Activated gamma-delta T cell (primary cell): ENCODE measurements around the gene LRFN3.
"Not testable (repeated sequence)": the region's sequence is repeated elsewhere in the genome, so short reads cannot be mapped to it uniquely, and the experiment has no call there.

Source experiments
- DNase-seq: peaks from one replicate; lab custom pipeline; 2025; lab: John Stamatoyannopoulos, UW

The LRFN3 gene

DNA sequence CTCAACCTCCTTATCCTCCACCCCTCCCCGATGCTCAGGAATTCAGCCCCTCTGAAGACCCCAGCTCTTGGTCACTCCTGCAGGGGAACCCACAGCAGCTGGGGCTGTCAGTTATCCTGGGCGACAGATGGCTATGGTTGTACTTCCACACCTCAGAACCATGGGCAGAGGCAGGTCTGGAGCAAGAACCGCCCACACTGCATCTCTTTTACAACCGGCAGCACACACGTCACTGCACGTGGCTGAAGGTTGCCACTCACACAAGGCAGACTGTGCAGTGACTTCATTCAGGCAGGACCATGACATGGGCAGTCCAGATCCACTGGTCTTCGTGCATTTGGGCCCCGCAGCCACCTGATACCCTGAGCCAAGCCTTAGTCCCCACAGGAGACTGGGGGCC, 37.3 kb downstream of the LRFN3 start:
- DNase-seq = no peak

DNA sequence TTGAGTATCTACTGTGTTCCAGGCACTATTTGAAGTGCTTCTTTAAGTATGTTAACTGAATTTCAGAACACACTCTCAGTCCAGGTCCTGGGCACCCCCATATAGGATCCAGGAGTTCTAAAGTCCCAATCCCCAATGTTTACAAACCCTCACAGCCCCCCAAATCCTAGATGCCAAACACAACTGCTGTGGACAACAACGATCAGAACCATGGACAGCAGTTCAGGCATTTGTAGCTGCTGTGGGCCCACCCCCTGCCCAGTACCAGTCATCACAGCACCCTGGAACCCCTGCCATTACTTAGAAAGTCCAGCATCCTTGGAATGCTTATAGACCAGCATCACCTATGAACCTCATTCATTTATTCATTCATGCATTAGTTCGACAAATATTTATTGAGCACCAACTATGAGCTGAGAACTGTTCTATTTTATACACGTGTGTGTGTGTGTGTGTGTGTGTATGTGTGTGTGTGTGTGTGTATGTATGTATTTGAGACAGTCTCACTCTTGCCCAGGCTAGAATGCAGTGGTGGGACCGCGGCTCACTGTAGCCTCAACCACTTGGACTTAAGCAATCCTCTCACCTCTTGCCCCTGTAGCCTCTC, 39.5 kb downstream of the LRFN3 start:
- DNase-seq = no peak

DNA sequence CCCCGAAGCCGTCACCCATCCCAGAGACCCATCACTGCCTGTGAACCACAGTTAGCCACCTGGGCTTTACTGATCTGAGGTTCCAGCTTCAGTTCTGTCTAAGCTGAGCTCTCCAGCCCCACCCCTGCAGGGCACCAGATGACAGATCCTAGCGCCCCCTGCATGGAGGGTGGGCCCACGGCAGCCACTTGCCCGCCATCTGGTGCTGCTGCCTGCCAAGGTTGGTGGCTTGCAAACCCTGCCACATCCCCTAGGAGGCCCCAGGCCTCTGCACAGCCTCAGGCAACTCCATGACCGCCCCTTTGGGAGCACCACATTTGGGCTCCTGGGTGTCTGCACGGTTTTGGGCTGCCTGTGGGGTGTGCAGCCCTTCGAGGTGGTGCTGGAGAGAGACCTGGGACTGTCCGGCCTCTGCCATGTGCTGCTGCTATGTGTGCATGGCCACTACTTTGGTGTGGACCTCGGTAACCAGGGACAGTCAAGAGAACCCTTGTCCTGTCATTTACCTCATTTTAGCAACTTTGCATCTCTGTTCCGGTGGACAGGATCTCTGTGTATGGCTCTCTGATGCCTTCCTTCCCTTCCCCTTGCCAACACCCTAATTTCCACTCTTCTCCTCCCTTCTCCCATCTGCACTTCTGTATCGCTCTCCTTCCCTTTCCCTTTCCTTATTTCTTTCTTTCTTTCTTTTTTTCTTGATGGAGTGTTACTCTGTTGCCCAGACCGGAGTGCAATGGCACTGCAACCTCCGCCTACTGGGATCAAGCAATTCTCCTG, 41.5 kb downstream of the LRFN3 start:
- DNase-seq = no peak

DNA sequence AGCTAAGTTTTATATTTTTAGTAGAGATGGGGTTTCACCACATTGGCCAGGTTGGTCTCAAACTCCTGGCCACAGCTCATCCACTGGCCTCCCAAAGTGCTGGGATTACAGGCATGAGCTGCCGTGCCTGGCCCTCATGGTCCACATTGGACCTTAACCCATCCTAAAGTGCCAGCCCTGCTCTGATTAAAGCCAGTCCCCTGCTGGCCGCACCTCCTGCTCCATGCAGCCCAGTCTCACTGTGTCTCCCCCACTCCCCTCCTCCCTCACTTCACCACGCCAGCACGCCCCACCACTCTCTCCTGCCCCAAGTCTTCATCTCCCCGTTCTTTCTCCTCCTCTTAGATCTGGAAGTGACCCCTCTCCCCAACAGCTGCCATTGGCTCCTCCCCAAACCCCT, 42.1 kb downstream of the LRFN3 start:
- no peak for DNase-seq

DNA sequence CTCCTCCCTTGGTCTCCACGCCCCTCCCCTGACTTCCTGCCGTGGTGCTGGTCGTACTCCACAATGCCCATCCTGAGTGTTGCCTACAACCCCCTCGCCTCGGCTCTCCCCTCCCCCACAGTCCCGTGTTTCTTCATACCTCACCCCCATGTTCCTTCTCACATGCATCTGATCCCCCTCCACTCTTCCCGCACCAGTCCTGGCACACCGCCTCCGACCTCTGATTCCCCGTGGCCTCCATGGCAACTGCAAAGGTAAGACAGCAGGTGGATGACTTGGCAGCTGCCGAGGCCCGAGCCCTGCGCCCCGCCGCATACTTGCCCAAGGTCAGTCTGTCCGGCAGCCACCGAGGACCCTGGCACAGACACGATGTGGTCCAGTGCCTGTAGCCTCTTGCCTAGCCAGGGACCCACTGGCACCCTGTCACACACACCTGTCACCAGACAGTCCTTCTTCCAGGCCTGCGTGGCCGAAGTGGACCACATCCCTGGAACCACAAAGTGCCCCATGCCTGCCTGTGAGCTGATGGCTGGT, 42.7 kb downstream of the LRFN3 start:
- DNase-seq = no peak

DNA sequence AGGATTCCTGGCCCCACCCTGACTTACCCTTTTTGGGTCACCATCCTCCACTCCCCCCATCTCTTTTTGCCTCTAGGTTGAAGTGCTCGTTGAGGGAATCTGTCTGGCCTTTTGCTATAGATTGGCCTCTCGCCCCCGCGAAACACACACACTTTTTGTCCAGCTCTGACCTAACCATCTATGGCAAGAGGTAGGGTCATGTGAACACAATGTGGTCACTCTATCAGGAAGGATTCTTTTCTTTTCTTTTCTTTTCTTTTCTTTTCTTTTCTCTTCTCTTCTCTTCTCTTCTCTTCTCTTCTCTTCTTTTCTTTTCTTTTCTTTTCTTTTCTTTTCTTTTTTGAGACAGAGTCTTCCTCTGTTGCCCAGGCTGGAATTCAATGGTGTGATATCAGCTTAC, 44.8 kb downstream of the LRFN3 start:
- DNase-seq = not testable (repeated sequence)

DNA sequence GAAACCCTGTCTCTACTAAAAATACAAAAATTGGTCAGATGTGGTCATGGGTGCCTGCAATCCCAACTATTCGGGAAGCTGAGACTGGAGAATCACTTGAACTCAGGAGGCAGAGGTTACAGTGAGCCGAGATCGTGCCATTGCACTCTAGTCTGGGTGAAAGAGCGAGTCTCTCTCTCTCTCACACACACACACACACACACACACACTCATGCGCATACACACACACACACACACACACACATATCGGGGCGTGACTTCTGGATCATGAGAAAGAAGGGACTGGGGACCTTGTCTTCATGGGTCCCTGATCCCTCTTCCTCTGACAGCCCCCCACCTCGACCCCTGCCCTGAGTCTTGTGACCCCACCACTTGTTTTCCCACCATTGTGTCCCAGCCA, 47.0 kb downstream of the LRFN3 start:
- DNase-seq = no peak

DNA sequence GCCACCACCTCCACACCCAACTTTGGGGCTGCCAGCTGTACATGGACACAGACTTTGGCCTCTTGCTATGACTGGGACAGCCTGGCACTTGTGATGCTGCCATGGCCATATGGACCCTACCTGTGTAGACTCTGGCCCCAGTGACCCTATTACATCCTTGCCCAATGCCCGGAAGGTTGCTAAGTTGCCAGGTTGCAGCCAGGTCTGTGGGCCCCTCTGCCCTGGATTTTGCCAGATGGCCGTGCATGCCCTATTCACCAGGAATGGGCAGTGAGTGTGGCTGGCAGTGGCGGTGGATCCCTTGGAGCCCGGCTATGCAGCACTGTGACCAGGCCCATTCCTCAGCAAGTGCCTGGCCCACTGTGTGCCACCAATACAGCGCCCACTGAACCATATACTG, 49.9 kb downstream of the LRFN3 start:
- no peak for DNase-seq

DNA sequence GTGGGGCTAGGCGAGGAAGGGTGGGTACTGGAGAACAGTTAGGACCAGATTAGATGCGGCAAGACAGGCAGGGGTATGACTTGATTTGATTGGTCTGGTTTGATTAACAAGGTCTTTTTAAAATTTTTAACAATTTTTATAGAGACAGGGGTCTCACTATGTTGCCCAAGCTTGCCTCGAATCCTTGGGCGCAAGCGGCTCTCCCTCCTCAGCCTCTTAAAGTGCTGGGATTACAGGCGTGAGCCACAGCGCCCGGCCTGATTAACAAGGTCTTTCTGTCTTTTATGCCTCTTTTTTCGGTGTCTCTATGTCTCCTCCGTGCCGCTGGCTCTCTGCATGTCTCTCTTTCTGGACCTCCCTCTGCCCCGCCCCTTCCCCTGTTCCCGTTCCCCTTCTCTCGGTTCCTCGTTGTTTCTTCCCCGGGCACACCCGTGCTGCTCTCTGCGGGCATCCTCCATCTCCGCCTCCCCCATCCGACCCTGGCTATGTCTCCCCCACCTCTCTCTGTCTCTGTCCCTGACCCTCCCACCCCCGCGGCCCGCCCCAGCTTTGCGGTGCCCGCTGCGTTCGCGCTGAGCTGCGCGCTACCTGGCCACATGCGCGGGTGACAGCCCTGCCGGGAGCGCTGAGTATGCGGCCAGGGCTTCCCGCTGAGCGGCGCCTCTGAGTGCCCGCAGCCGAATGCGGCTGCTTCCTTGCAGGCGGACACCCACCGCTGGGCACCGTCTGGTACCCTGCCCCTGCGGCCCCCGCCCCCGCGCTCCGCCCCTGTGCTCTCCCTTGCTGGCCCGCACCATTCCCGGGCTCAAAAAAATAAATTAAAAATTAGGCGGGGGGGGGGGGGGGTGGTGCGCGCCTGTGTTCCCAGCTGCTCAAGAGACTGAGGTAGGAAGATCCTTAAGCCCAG, 50.7 kb downstream of the LRFN3 start:
- no peak for DNase-seq

DNA sequence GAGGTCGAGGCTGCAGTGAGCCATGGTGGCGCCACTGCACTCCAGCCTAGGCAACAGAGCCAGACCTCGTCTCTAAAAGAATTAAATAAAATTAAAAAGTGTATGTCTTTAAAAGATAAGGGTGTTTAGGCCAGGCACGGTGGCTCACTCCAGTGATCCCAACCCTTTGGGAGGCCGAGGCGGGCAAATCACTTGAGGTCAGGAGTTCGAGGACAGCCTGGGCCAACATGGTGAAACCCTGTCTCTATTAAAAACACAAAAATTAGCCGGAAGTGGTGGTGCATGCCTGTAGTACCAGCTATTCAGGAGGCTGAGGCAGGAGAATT, 51.4 kb downstream of the LRFN3 start:
- DNase-seq = no peak

DNA sequence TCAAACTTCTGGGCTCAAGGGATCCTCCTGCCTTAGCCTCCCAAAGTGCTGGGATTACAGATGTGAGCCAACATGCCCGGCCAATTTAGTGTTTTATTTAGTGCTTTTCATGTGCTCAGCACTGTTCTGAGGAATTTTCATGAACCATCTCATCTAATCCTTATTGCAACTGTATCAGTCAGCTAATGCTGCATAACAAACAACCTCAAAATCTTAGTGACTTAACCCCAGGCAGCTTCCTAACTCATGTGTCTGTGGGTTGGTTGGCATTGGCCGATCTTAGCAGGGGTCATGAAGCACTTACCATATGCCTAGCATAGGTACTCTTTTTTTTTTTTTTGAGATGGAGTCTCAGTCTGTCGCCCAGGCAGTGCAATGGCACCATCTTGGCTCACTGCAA, 52.6 kb downstream of the LRFN3 start:
- DNase-seq = no peak

DNA sequence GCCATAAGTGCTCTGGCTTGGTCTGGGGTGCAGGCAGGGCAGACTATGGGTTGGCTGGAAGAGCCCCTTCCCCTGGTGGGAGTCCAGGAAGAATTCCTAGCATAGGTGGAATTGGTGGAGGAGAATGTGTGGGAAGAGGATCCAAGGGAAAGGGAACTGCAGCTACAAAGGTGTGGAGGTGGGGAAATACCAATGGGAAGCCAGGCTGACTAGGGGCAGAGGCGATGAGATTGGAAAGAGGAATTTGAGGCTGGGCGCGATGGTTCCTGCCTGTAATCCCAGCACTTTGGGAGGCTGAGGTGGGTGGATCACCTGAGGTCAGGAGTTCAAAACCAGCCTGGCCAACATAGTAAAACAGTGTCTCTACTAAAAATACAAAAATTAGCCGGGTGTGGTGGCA, 54.0 kb downstream of the LRFN3 start:
- no peak for DNase-seq

DNA sequence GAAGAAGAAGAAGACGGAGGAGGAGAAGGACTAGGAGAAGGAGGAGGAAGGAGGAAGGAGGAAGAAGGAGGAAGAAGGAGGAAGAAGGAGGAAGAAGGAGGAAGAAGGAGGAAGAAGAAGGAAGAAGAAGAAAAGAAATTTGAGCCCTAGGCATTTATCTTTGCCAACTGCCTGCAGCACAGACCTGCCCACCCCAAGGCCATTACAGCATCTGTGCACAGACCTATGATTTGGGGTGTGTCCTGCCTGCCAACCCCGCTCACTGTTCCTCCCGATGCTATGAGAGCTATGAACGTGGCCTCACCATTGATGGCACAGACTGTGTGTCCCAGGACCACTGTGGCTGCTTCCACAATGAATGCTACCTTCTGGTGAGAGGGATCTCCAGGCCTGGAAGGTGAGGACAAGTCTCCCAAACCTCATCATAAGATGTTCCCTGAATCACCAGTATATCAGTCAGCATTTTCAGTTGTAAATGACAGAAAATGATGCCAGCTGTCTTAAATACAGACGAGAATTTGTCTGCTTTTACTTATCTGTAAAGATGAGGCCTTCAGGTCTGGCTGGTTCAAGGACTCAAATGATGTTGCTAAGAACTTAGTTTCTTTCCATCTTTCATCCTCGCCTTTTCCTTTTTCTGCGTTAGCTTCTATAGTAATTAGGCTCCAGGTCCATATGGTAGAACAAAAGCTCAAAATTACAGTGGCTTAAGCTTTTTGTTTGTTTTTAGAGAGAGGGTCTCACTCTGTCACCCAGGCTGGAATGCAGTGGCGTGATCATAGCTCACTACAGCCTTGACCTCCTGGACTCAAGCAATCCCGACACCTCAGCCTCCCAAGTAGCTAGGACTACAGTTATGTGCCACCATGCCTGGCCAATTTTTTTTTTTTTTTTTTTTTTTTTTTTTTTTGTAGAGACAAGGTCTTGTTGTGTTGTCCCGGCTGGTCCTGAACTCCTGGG, 54.9 kb downstream of the LRFN3 start:
- no peak for DNase-seq

DNA sequence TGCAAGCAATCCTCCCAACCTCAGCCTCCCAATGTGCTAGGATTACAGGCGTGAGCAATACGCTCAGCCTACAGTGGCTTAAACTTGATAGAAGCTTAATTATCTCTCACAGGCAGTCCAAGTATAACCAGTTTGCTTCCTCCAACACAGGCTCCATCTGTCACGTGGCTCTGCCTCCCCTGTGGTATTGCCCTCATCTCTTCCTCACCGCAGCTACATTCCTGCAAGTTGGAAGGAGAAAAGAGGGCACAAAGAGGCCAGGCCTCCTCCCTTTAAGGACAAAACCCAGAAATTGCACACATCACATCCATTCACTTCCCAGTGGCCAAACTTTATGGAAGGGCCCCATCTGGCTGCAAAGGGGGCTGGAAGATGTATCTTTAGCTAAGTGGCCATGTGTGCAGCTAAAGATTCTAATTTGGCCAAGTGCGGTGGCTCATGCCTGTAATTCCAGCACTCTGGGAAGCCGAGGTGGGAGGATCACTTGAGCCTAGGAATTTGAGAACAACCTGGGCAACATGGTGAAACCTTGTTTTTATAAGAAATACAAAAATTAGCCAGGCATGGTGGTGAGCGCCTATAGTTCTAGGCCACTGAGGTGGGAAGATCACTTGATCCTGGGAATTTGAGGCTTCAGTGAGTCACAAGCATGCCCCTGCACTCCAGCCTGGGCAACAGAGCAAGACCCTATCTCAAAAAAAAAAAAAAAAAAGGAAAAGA, 55.7 kb downstream of the LRFN3 start:
- DNase-seq = no peak

DNA sequence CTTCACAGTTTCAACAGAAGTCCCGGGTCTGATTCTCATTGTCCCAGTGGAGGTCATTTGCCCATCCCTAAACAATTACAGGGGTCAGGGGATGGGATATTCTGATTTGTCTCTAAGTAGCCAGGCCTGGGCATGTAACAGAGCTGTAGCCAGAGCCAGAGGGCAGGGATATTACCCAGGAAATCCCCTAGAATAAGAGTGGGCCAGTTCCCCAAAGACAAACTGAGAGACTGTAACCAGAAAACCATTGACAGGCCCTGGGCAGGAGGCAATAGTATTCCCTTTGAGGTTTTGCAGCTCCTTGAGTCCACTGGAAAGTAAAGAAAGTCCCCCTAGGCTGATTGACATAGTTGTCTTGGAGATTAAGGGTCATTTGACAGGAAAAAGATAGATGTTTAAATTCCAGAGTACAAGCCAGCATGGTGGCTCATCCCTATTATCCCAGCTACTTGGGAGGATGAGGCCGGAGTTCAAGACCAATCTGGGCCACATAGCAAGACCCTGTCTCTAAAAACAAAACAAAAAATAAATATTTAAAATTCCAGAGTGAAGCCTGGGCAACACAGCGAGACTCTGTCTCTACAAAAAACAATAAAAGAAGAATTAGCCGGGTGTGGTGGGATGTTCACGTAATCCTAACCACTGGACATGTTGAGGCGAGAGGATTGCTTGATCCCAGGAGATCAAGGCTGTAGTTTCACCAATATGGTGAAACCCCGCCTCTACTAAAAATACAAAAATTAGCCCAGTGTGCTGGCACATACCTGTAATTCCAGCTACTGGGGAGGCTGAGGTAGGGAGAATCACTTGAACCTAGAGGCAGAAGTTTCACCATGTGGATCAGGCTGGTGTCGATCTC, 57.0 kb downstream of the LRFN3 start:
- no peak for DNase-seq

DNA sequence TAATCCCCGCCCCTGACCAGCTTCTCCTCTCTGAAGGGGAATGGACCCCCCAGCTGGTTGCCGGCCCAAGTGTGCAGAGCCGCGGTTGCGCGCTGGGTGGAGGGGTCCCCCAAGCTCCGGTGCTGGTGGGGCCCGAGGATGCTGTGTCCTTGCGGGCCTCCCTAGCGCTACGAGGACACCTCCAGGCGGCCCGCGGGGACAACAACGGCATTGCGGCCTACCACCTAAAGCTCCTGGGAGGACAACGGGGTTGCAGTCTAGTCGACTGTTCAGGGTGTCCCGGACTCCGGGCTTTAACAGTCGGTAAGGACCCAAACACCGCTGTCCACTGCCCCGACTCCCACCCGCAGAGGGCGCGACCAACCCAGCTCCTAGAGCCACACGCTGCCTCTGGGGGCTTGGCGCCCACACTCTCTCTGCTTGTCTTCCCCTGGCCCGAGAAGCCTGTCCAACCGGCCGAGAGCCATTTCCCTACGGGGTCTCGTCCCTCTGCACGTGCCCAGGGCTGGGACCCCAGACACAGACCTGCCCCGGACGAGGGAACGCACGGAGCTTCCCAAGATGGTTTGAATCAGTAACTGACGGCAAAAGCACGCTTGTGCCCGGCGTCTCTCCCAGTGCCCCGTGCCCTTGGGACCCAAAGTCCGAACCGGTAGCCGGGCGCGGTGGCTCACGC, 57.9 kb downstream of the LRFN3 start:
- DNase-seq = no peak
